ENCODE data around the gene RXRA. TPM values are rescaled to one million over a fixed set of nuclear protein-coding genes. Genes with fewer than 3 reads are reported as not detected.

The RXRA gene
- total RNA-seq, 6 donors from 2014 or later, result 43.8 to 92.7 (median 74.1) TPM

- DNase-seq (no peak), ATAC-seq (ENCODE audit: low FRiP score in 2 of 2) (no peak)
- TF ChIP-seq POLR2AphosphoS5 (IDR thresholded peaks at IDR 0.05) (no peak), EP300 (IDR thresholded peaks at IDR 0.05) (no peak), POLR2A (IDR thresholded peaks at IDR 0.05) (no peak)
- TF ChIP-seq, protein P1, sequence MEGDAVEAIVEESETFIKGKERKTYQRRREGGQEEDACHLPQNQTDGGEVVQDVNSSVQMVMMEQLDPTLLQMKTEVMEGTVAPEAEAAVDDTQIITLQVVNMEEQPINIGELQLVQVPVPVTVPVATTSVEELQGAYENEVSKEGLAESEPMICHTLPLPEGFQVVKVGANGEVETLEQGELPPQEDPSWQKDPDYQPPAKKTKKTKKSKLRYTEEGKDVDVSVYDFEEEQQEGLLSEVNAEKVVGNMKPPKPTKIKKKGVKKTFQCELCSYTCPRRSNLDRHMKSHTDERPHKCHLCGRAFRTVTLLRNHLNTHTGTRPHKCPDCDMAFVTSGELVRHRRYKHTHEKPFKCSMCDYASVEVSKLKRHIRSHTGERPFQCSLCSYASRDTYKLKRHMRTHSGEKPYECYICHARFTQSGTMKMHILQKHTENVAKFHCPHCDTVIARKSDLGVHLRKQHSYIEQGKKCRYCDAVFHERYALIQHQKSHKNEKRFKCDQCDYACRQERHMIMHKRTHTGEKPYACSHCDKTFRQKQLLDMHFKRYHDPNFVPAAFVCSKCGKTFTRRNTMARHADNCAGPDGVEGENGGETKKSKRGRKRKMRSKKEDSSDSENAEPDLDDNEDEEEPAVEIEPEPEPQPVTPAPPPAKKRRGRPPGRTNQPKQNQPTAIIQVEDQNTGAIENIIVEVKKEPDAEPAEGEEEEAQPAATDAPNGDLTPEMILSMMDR (IDR thresholded peaks at IDR 0.05), result no peak
- H3K36me3 ChIP-seq, result no peaks in the 10 kb centered on the region
- H3K4me1 ChIP-seq, result peaks cover 71 to 91% (median 79%) of the 10 kb centered on the region in 4 donors
- no peak overlapping the region for H3K4me3 ChIP-seq
- H3K9me3 ChIP-seq, result no peaks in the 10 kb centered on the region
- 97 to 98% methylated on average over 2 to 3 of the region's 3 CpGs for WGBS, 2 donors
- H3K27me3 ChIP-seq, result no peaks in the 10 kb centered on the region
- peak overlapping the region in 1 of 4 donors; percentile 88 for H3K27ac ChIP-seq
Measured at GRCh38 chr9:134368571-134368970, 42.3 kb downstream of the RXRA start.

DNA sequence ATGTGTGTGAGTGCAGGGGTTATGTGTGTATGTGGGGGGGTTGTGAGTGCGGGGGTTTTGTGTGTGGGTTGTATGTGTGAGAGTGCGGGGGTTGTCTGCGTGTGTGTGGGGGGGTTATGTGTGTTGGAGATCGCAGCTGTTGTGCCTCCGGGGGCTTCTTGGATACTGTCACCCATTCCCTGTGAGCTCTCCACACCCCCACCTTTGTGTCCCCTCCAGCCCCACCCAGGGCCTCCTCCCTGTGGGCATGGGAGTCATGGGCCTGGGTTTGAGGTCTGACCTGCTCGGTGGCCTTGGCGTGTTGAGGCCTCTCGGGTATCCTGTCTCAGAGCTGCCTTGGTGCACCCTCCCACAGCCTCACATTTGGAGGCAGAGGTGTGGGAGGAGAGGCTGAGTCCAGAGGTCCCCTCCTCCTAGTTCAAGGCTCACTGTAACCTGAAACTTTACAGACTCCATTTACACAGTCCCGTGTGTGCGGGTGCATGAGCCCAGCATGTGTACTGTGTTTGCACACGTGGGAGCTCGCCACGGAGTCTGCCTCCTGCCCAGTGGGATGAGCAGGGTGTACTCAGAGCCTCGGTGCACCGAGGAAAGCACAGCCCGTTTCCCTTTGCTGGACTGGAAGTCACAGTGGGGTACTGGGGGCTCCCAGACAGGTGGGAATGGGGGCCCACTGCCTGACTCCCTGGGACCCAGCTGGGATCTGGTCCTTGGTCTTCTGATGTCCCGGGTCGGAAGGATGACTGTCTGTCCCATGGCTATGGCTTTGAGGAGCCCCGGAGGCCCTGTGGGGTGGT is 43.4 kb downstream of the RXRA start:
- H3K27ac ChIP-seq, result peak overlapping the region in 1 of 4 donors; percentile 94
- H3K4me1 ChIP-seq, result peaks cover 79 to 91% (median 86%) of the 10 kb centered on the region in 4 donors
- DNase-seq (no peak), ATAC-seq (ENCODE audit: low FRiP score in 2 of 2) (no peak)
- H3K9me3 ChIP-seq, result no peaks in the 10 kb centered on the region
- TF ChIP-seq POLR2A (IDR thresholded peaks at IDR 0.05) (no peak), POLR2AphosphoS5 (IDR thresholded peaks at IDR 0.05) (no peak), EP300 (IDR thresholded peaks at IDR 0.05) (no peak)
- TF ChIP-seq, protein P1 (IDR thresholded peaks at IDR 0.05), result no peak
- no peak overlapping the region for H3K4me3 ChIP-seq
- 80 to 87% methylated on average over 16 to 19 of the region's 19 CpGs for WGBS, 2 donors
- H3K36me3 ChIP-seq, result no peaks in the 10 kb centered on the region
- no peaks in the 10 kb centered on the region for H3K27me3 ChIP-seq

GRCh38 chr9:134370213-134370492 is 43.9 kb downstream of the RXRA start:
- no peaks in the 10 kb centered on the region for H3K9me3 ChIP-seq
- H3K27me3 ChIP-seq, result no peaks in the 10 kb centered on the region
- H3K4me1 ChIP-seq, result peaks cover 80 to 91% (median 87%) of the 10 kb centered on the region in 4 donors
- 89 to 96% methylated on average over 15 of the region's 15 CpGs for WGBS, 2 donors
- peak overlapping the region in 2 of 4 donors; percentile 94 to 95 for H3K27ac ChIP-seq
- TF ChIP-seq POLR2AphosphoS5 (IDR thresholded peaks at IDR 0.05), result no peak
- TF ChIP-seq EP300 (IDR thresholded peaks at IDR 0.05), result no peak
- TF ChIP-seq, protein P1 (IDR thresholded peaks at IDR 0.05), result no peak
- TF ChIP-seq POLR2A (IDR thresholded peaks at IDR 0.05), result no peak
- no peaks in the 10 kb centered on the region for H3K36me3 ChIP-seq
- ATAC-seq (ENCODE audit: low FRiP score in 2 of 2) (no peak), DNase-seq (no peak)
- H3K4me3 ChIP-seq, result no peak overlapping the region

GRCh38 chr9:134370638-134371037 is 44.4 kb downstream of the RXRA start:
- no peak overlapping the region for H3K4me3 ChIP-seq
- peak overlapping the region; percentile 81 to 95 (median 90) for H3K27ac ChIP-seq
- H3K9me3 ChIP-seq, result no peaks in the 10 kb centered on the region
- no peaks in the 10 kb centered on the region for H3K36me3 ChIP-seq
- TF ChIP-seq EP300 (IDR thresholded peaks at IDR 0.05) (no peak), POLR2A (IDR thresholded peaks at IDR 0.05) (no peak), POLR2AphosphoS5 (IDR thresholded peaks at IDR 0.05) (no peak)
- TF ChIP-seq, protein P1 (IDR thresholded peaks at IDR 0.05), result no peak
- peak in 1 of 2 donors; percentile 82 for DNase-seq
- H3K4me1 ChIP-seq, result peaks cover 80 to 91% (median 87%) of the 10 kb centered on the region in 4 donors
- WGBS, 2 donors, result 96 to 97% methylated on average over 9 to 14 of the region's 16 CpGs
- no peak for ATAC-seq (ENCODE audit: low FRiP score in 2 of 2)
- no peaks in the 10 kb centered on the region for H3K27me3 ChIP-seq

All from upper lobe of left lung (tissue), 6 donors.